Measurements from ENCODE around the gene ZNF662. TPM values are rescaled to one million over a fixed set of nuclear protein-coding genes. Genes with fewer than 3 reads are reported as not detected.

Gene ZNF662
- total RNA-seq, 1 donor from 2014 or later = not detected

GRCh38 chr3:42960282-42960681 is 54.3 kb downstream of the ZNF662 start:
- peak; percentile 10 for TF ChIP-seq CTCF (IDR thresholded peaks at IDR 0.05)
- Mint-ChIP-seq H3K4me1 (ENCODE audit: low read depth) (no peaks in the 10 kb centered on the region), H3K4me3 (ENCODE audit: unreplicated experiment) (no peak overlapping the region), H3K27ac (ENCODE audit: unreplicated experiment) (no peak overlapping the region), H3K9me3 (ENCODE audit: low read depth) (no peaks in the 10 kb centered on the region), H3K36me3 (ENCODE audit: low read depth) (no peaks in the 10 kb centered on the region), H3K27me3 (ENCODE audit: low read depth) (peaks cover 38% of the 10 kb centered on the region)
- DNase-seq (ENCODE audit: low spot score) = no peak

- Mint-ChIP-seq H3K9me3 (ENCODE audit: low read depth) (no peaks in the 10 kb centered on the region), H3K4me3 (ENCODE audit: unreplicated experiment) (no peak overlapping the region), H3K27ac (ENCODE audit: unreplicated experiment) (no peak overlapping the region), H3K4me1 (ENCODE audit: low read depth) (no peaks in the 10 kb centered on the region), H3K36me3 (ENCODE audit: low read depth) (no peaks in the 10 kb centered on the region), H3K27me3 (ENCODE audit: low read depth) (peaks cover 39% of the 10 kb centered on the region)
- TF ChIP-seq CTCF (IDR thresholded peaks at IDR 0.05) = no peak
- no peak for DNase-seq (ENCODE audit: low spot score)
Observed at GRCh38 chr3:42960786-42961185, 54.8 kb downstream of the ZNF662 start.

- Mint-ChIP-seq H3K9me3 (ENCODE audit: low read depth) (no peaks in the 10 kb centered on the region), H3K36me3 (ENCODE audit: low read depth) (no peaks in the 10 kb centered on the region), H3K4me3 (ENCODE audit: unreplicated experiment) (no peak overlapping the region), H3K4me1 (ENCODE audit: low read depth) (no peaks in the 10 kb centered on the region), H3K27ac (ENCODE audit: unreplicated experiment) (no peak overlapping the region), H3K27me3 (ENCODE audit: low read depth) (peaks cover 37% of the 10 kb centered on the region)
- peak; percentile 87 for TF ChIP-seq CTCF (IDR thresholded peaks at IDR 0.05)
- no peak for DNase-seq (ENCODE audit: low spot score)
Observed at GRCh38 chr3:42961633-42962032, 55.7 kb downstream of the ZNF662 start.

- peaks cover 39% of the 10 kb centered on the region for H3K27me3 Mint-ChIP-seq (ENCODE audit: low read depth)
- H3K36me3 Mint-ChIP-seq (ENCODE audit: low read depth) = no peaks in the 10 kb centered on the region
- H3K4me1 Mint-ChIP-seq (ENCODE audit: low read depth) = no peaks in the 10 kb centered on the region
- TF ChIP-seq CTCF (IDR thresholded peaks at IDR 0.05) = no peak
- H3K9me3 Mint-ChIP-seq (ENCODE audit: low read depth) = no peaks in the 10 kb centered on the region
- no peak overlapping the region for H3K4me3 Mint-ChIP-seq (ENCODE audit: unreplicated experiment)
- no peak for DNase-seq (ENCODE audit: low spot score)
- H3K27ac Mint-ChIP-seq (ENCODE audit: unreplicated experiment) = no peak overlapping the region
Observed at GRCh38 chr3:42963269-42963668, 57.3 kb downstream of the ZNF662 start.

- Mint-ChIP-seq H3K9me3 (ENCODE audit: low read depth) (no peaks in the 10 kb centered on the region), H3K36me3 (ENCODE audit: low read depth) (no peaks in the 10 kb centered on the region), H3K27me3 (ENCODE audit: low read depth) (peaks cover 41% of the 10 kb centered on the region), H3K27ac (ENCODE audit: unreplicated experiment) (no peak overlapping the region), H3K4me3 (ENCODE audit: unreplicated experiment) (no peak overlapping the region), H3K4me1 (ENCODE audit: low read depth) (no peaks in the 10 kb centered on the region)
- no peak for DNase-seq (ENCODE audit: low spot score)
- no peak for TF ChIP-seq CTCF (IDR thresholded peaks at IDR 0.05)
Observed at GRCh38 chr3:42964266-42964665, 58.3 kb downstream of the ZNF662 start.

Other genes starting within 250 kb of the ZNF662 start
- not detected in 3 replicates for gene KLHL40, start 220.6 kb upstream of the ZNF662 start, total RNA-seq
- gene HHATL, start 203.3 kb upstream of the ZNF662 start, total RNA-seq = not detected in 3 replicates
- 0.40 to 0.77 TPM in 2 of 3 replicates, not detected in the other for gene CCDC13, start 132.9 kb upstream of the ZNF662 start, total RNA-seq
- 78.6 to 89.7 TPM (median 78.7 TPM) in 3 replicates for gene HIGD1A, start 101.7 kb upstream of the ZNF662 start, total RNA-seq
- gene ACKR2, start 96.7 kb upstream of the ZNF662 start, total RNA-seq = 0.41 to 1.2 TPM (median 1.0 TPM) in 3 replicates
- not detected in 3 replicates for gene CYP8B1, start 30.3 kb upstream of the ZNF662 start, total RNA-seq
- 0.17 TPM in 1 of 3 replicates, not detected in the others for gene GASK1A, start 73.2 kb downstream of the ZNF662 start, total RNA-seq
- gene POMGNT2, start 199.9 kb downstream of the ZNF662 start, total RNA-seq = 14.0 to 17.3 TPM (median 14.3 TPM) in 3 replicates